ENCODE measurements around the gene C1orf52.

C1orf52 gene

DNA sequence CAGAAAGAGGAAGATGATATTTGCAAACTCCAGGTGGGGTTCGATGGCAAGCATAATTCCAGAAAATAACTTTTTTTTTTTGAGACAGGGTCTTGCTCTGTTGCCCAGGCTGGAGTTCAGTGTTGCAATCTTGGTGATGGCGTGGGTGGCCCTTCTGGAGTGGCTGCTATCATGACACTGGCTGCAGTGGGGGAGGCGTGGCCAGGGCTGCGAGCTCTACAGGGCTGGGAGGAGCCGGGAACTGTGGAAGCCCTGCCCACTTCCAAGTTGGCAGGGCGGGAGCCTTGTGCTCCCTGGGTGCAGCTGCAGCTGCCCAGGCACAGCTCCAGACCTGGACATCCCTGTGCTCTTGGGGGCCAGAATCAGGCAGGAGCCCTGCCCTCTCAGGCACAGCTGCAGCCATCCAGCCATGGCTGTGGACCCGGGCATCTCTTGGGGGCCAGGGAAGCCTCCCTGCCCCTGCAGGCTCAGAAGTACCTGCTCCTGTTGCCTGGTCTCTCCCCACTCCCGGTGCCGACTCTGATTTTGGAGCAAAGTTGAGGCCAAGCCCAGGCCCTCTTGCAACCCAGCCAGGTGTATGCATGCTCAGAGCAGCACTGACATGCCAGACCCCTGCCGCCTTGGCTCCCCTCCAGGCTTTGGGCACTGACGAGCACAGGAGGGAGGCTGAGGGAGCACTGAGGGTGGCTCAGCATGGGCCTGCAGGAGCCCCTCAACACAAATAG lies 24.2 kb upstream of the C1orf52 start:
- TF ChIP-seq, protein P1, sequence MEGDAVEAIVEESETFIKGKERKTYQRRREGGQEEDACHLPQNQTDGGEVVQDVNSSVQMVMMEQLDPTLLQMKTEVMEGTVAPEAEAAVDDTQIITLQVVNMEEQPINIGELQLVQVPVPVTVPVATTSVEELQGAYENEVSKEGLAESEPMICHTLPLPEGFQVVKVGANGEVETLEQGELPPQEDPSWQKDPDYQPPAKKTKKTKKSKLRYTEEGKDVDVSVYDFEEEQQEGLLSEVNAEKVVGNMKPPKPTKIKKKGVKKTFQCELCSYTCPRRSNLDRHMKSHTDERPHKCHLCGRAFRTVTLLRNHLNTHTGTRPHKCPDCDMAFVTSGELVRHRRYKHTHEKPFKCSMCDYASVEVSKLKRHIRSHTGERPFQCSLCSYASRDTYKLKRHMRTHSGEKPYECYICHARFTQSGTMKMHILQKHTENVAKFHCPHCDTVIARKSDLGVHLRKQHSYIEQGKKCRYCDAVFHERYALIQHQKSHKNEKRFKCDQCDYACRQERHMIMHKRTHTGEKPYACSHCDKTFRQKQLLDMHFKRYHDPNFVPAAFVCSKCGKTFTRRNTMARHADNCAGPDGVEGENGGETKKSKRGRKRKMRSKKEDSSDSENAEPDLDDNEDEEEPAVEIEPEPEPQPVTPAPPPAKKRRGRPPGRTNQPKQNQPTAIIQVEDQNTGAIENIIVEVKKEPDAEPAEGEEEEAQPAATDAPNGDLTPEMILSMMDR (IDR thresholded peaks at IDR 0.05; ENCODE audit: low read depth, low read length, poor library complexity, severe bottlenecking) = no peak
- TF ChIP-seq EZH2phosphoT487 (IDR thresholded peaks at IDR 0.05; ENCODE audit: borderline replicate concordance, low read length) = no peak
- Histone ChIP-seq H3K9me3 (ENCODE audit: control insufficient read depth, insufficient read depth, low read length) (no peaks in the 10 kb centered on the region), H3K36me3 (ENCODE audit: control insufficient read depth, low read length) (no peaks in the 10 kb centered on the region), H4K20me1 (ENCODE audit: control insufficient read depth, insufficient read depth, low read depth, low read length) (no peaks in the 10 kb centered on the region), H3F3A (ENCODE audit: control insufficient read depth, insufficient read depth) (no peaks in the 10 kb centered on the region), H3K27me3 (ENCODE audit: control insufficient read depth, low read length) (no peaks in the 10 kb centered on the region), H3K27ac (ENCODE audit: low read depth, low read length) (no peak overlapping the region), H3K79me2 (ENCODE audit: control insufficient read depth, low read length) (no peaks in the 10 kb centered on the region), H3K9me2 (replicated peaks; ENCODE audit: control insufficient read depth, low read length) (no peaks in the 10 kb centered on the region), H3K4me3 (ENCODE audit: low read length) (no peak overlapping the region), H3K4me1 (ENCODE audit: control insufficient read depth, low read length) (peaks cover 3% of the 10 kb centered on the region; the same call in 1 of the 2 replicates), H3K4me2 (ENCODE audit: low read length) (no peak overlapping the region)

DNA sequence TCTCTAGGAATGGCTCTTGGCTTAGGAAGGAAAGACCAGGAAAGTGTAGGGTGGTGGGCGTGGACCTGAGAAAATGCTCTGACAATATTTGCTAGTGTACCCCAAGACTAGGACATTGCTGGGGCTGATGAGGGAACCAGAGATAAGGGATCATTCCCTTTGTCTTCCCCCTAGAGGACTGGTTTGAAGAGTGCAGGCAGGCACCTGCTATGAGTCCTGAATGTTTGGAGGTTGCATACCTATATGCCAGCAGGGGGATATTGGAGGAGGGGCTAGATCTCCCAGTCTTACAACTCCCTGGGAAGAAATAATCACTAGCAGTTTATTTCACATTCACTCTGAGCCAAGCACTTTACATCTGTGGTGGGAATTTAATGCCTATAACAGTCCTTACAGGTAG lies 23.0 kb upstream of the C1orf52 start:
- Histone ChIP-seq H3K4me3 (ENCODE audit: low read length) (no peak overlapping the region), H4K20me1 (ENCODE audit: control insufficient read depth, insufficient read depth, low read depth, low read length) (no peaks in the 10 kb centered on the region), H3K36me3 (ENCODE audit: control insufficient read depth, low read length) (no peaks in the 10 kb centered on the region), H3K79me2 (ENCODE audit: control insufficient read depth, low read length) (no peaks in the 10 kb centered on the region), H3F3A (ENCODE audit: control insufficient read depth, insufficient read depth) (no peaks in the 10 kb centered on the region), H3K9me2 (replicated peaks; ENCODE audit: control insufficient read depth, low read length) (no peaks in the 10 kb centered on the region), H3K4me1 (ENCODE audit: control insufficient read depth, low read length) (peaks cover 3% of the 10 kb centered on the region; the same call in 1 of the 2 replicates), H3K4me2 (ENCODE audit: low read length) (no peak overlapping the region), H3K9me3 (ENCODE audit: control insufficient read depth, insufficient read depth, low read length) (no peaks in the 10 kb centered on the region), H3K27ac (ENCODE audit: low read depth, low read length) (no peak overlapping the region), H3K27me3 (ENCODE audit: control insufficient read depth, low read length) (no peaks in the 10 kb centered on the region)
- no peak for TF ChIP-seq EZH2phosphoT487 (IDR thresholded peaks at IDR 0.05; ENCODE audit: borderline replicate concordance, low read length)
- TF ChIP-seq, protein P1 (IDR thresholded peaks at IDR 0.05; ENCODE audit: low read depth, low read length, poor library complexity, severe bottlenecking) = no peak

DNA sequence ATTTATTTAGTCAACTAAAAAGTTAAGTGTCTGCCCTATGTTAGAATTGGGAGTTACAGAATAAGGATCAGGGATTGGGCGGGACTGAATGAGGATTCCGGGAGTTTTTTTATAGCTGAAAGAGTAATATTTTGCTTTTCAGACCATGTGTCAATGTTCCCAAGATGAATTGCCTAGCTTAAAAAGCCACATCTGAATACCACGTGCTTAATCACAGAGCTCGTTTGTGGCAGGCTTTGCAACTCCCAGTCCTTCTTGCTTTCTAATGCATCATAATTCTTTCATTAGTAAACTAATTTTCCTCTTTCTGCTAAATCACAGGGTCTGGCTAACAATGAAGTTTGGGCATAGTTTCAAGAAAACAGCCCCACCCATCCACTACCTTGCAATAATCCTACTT lies 21.2 kb upstream of the C1orf52 start:
- no peak for TF ChIP-seq EZH2phosphoT487 (IDR thresholded peaks at IDR 0.05; ENCODE audit: borderline replicate concordance, low read length)
- Histone ChIP-seq H3K4me2 (ENCODE audit: low read length) (no peak overlapping the region), H3K36me3 (ENCODE audit: control insufficient read depth, low read length) (peaks cover 6% of the 10 kb centered on the region), H3K79me2 (ENCODE audit: control insufficient read depth, low read length) (peaks cover 7% of the 10 kb centered on the region), H3K9me3 (ENCODE audit: control insufficient read depth, insufficient read depth, low read length) (no peaks in the 10 kb centered on the region), H4K20me1 (ENCODE audit: control insufficient read depth, insufficient read depth, low read depth, low read length) (no peaks in the 10 kb centered on the region), H3K27me3 (ENCODE audit: control insufficient read depth, low read length) (no peaks in the 10 kb centered on the region), H3F3A (ENCODE audit: control insufficient read depth, insufficient read depth) (peaks cover 2% of the 10 kb centered on the region; the same call in 1 of the 2 replicates), H3K9me2 (replicated peaks; ENCODE audit: control insufficient read depth, low read length) (no peaks in the 10 kb centered on the region), H3K27ac (ENCODE audit: low read depth, low read length) (no peak overlapping the region), H3K4me1 (ENCODE audit: control insufficient read depth, low read length) (peaks cover 10% of the 10 kb centered on the region), H3K4me3 (ENCODE audit: low read length) (no peak overlapping the region)

DNA sequence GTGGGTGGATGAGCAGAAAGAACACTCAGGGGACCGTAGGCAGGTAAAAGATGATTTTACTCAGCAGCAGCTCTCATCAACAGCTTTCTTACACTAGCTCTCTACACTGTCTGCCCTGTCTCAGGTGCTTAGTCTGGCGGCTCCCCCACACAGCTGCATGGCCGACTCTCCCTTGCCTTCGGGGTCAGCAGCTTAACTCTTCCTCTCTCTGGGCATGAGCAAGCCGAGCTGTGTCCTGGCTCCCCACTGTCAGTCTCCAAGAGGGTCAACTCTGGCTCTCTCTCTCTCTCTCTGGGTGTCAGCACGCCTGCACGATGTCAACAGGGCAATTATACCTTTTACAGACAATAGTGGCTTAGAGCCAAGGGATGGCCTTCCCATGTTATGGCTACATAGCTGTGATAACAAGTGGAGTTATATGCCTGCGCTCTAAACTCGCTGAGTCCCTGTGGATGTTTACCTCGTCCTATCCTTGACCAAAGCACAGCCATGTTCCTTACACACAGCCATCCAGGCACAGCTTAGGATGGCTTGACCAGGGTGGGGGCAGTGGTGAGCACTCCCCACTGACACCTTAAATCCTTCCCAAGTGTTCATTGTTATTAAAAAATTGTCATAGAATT lies 20.1 kb upstream of the C1orf52 start:
- no peaks in the 10 kb centered on the region for H3K27me3 ChIP-seq (ENCODE audit: control insufficient read depth, low read length)
- no peaks in the 10 kb centered on the region for H3K9me2 ChIP-seq (replicated peaks; ENCODE audit: control insufficient read depth, low read length)
- H3F3A ChIP-seq (ENCODE audit: control insufficient read depth, insufficient read depth) = peaks cover 8% of the 10 kb centered on the region
- H3K27ac ChIP-seq (ENCODE audit: low read depth, low read length) = no peak overlapping the region
- H4K20me1 ChIP-seq (ENCODE audit: control insufficient read depth, insufficient read depth, low read depth, low read length) = no peaks in the 10 kb centered on the region
- H3K4me3 ChIP-seq (ENCODE audit: low read length) = no peak overlapping the region
- H3K36me3 ChIP-seq (ENCODE audit: control insufficient read depth, low read length) = peaks cover 10% of the 10 kb centered on the region
- no peak overlapping the region for H3K4me2 ChIP-seq (ENCODE audit: low read length)
- H3K79me2 ChIP-seq (ENCODE audit: control insufficient read depth, low read length) = peaks cover 17% of the 10 kb centered on the region
- no peaks in the 10 kb centered on the region for H3K9me3 ChIP-seq (ENCODE audit: control insufficient read depth, insufficient read depth, low read length)
- H3K4me1 ChIP-seq (ENCODE audit: control insufficient read depth, low read length) = peaks cover 21% of the 10 kb centered on the region
- TF ChIP-seq, protein P1 (IDR thresholded peaks at IDR 0.05; ENCODE audit: low read depth, low read length, poor library complexity, severe bottlenecking) = no peak
- no peak for TF ChIP-seq EZH2phosphoT487 (IDR thresholded peaks at IDR 0.05; ENCODE audit: borderline replicate concordance, low read length)
